Heart right ventricle (tissue), 16 donors: ENCODE data around the gene RSPO4. TPM values are rescaled to one million over a fixed set of nuclear protein-coding genes. Genes with fewer than 3 reads are reported as not detected.
"Not testable (repeated sequence)": the region's sequence is repeated elsewhere in the genome, so short reads cannot be mapped to it uniquely, and the experiment has no call there.

Source experiments
- ATAC-seq, 8 donors: fragments of 200-7000 bp; cut with Tn5 transposase; one replicate each; pipeline ENCODE4 v1.9.1; 2020; ENCODE audit warnings: mild to moderate bottlenecking in 8 of 8, moderate library complexity in 8 of 8, moderate number of reproducible peaks in 1 of 8
- DNase-seq, 2 donors: peaks; one replicate each; pipeline ENCODE4 v3.0.0-alpha.2; 2020
- H3K27ac ChIP-seq, 10 donors: fragments of 200-600 bp; sonication (generic) in 2 of 10; one replicate each; pipeline versions ENCODE4 v1.5.0 to v1.8.0; 2020 to 2022; ENCODE audit warnings: mild to moderate bottlenecking in 3 of 10
- H3K27me3 ChIP-seq, 7 donors: fragments of 200-600 bp; one replicate each; pipeline ENCODE4 v1.8.0; 2021 to 2022; ENCODE audit warnings: mild to moderate bottlenecking in 2 of 7
- H3K36me3 ChIP-seq, 9 donors: fragments of 200-600 bp; sonication (generic) in 1 of 9; one replicate each; pipeline versions ENCODE4 v1.5.0 to v1.8.0; 2020 to 2022; ENCODE audit warnings: mild to moderate bottlenecking in 2 of 9
- H3K4me1 ChIP-seq, 9 donors: fragments of 200-600 bp; sonication (generic) in 1 of 9; one replicate each; pipeline versions ENCODE4 v1.5.0 to v1.8.0; 2020 to 2022; ENCODE audit warnings: mild to moderate bottlenecking in 4 of 9
- H3K4me3 ChIP-seq, 10 donors: fragments of 200-600 bp; sonication (generic) in 2 of 10; one replicate each; pipeline versions ENCODE4 v1.5.0 to v1.8.0; 2020 to 2022; ENCODE audit warnings: mild to moderate bottlenecking in 7 of 10, moderate library complexity in 2 of 10
- H3K9me3 ChIP-seq, 11 donors: fragments of 200-600 bp in 10 of 11; sonication (generic) in 2 of 11; one replicate each; pipeline versions ENCODE4 v1.5.0 to v1.8.0; 2013 to 2022; ENCODE audit warnings: mild to moderate bottlenecking in 2 of 11, control low read depth in 1 of 11, moderate library complexity in 1 of 11
- CTCF ChIP-seq, 9 donors: fragments of 200-600 bp; sonication (generic) in 2 of 9; IDR thresholded peaks; one replicate each; pipeline versions ENCODE4 v1.5.0 to v1.8.0; 2021 to 2022; ENCODE audit warnings: antibody characterized with exemption in 9 of 9, mild to moderate bottlenecking in 5 of 9, moderate library complexity in 1 of 9
- WGBS, 2 donors: extraction: QIAGEN DNeasy Blood & Tissue Kit; methylation state at CpG; one replicate each; pipeline ENCODE4 v1.1.7; 2013; ENCODE audit warnings: inconsistent platforms in 1 of 2; 5-methylcytosine and 5-hydroxymethylcytosine counted together
- intact Hi-C, 10 donors: fragments of 100-400 bp; cut with DNase I; formaldehyde crosslinking; loops; one replicate each; pipeline versions ENCODE4 v1.11.1 to v1.14.2; 2022
- polyA plus RNA-seq, 2 donors: library from polyadenylated mRNA; stranded (reverse); fragments of 200-250 nt; gene quantifications; one replicate each; pipeline ENCODE4 v1.2.3, GENCODE V29; 2013
- total RNA-seq, 10 donors: library from RNA; stranded (reverse); fragmentation: NEBNext Ultra II Directional in 3 of 10; extraction: Animal tissue kit (Norgen Biotek cat#: 25700) in 3 of 10; gene quantifications; one replicate each; pipeline versions ENCODE4 v1.2.1 to v1.2.4, GENCODE V29; 2021 to 2023
- donor health status: Arrhythmogenic right ventricular cardiomyopathy.
- donor health status: ischemic (EF 13 %, LVEDD 7.1; RV severe dilation, severe dysfunction).
- donor health status: healthy with polysubstance abuse.
- donor health status: DM: no; HTN: yes; CAD: no.
- donor health status: DM: no; HTN: no; CAD: no.
- donor health status: ischemic (EF 25% LVEDD 6.9; RV normal size, moderate dysfunction).
- donor health status: ischemic (EF 25% LVEDD 5.7; RV mildly dilated, moderate dysfunction).
- donor health status: healthy.
- donor health status: DM: yes; HTN: yes; CAD: no.
- donor health status: Ischemic cardiomyopathy.
- donor health status: ischemic (EF 35%, LVEDD 5.7; RV mildly dilated, moderate dysfunction).
- donor health status: nonischemic (EF 11% LVEDD 7.7; RV severe dilation, severe dysfunction).
- donor health status: DM: yes; HTN: yes; CAD: no.
- donor health status: PGD.
- donor health status: ischemic (EF 29% LVEDD 5.4; RV normal size, mild dysfunction).
- donor health status: nonischemic (EF 23%, LVEDD 6.1; RV moderate dilation, normal function).

Gene RSPO4
- total and polyA plus RNA-seq, 12 donors = 0.07 to 0.61 TPM; not detected in 10

- WGBS, 2 donors = 74 to 76% methylated on average over 6 of the region's 6 CpGs
- Histone ChIP-seq H3K27me3 (peaks cover 0 to 37% (median 0%) of the 10 kb centered on the region in 7 donors), H3K4me1 (peaks cover 0 to 8% (median 0%) of the 10 kb centered on the region in 9 donors), H3K27ac (no peak overlapping the region), H3K9me3 (no peaks in the 10 kb centered on the region), H3K36me3 (no peaks in the 10 kb centered on the region), H3K4me3 (no peak overlapping the region)
- intact Hi-C loops = no loop called here
- TF ChIP-seq CTCF (IDR thresholded peaks at IDR 0.05) = no peak
- DNase-seq (no peak), ATAC-seq (peak in 1 of 8 donors; percentile 25)
Measured at GRCh38 chr20:1033751-1034414, 31.8 kb upstream of the RSPO4 start.

GRCh38 chr20:1029980-1030379 lies 27.9 kb upstream of the RSPO4 start:
- Histone ChIP-seq H3K27ac (no peak overlapping the region), H3K27me3 (peaks cover 0 to 46% (median 0%) of the 10 kb centered on the region in 7 donors), H3K4me3 (no peak overlapping the region), H3K4me1 (peaks cover 0 to 8% (median 0%) of the 10 kb centered on the region in 9 donors), H3K9me3 (peaks cover 0 to 3% (median 0%) of the 10 kb centered on the region in 11 donors), H3K36me3 (no peaks in the 10 kb centered on the region)
- intact Hi-C loops = no loop called here
- TF ChIP-seq CTCF (IDR thresholded peaks at IDR 0.05) = no peak
- DNase-seq (no peak), ATAC-seq (no peak)
- 71 to 85% methylated on average over 7 of the region's 7 CpGs for WGBS, 2 donors

GRCh38 chr20:1026214-1026613 lies 24.1 kb upstream of the RSPO4 start:
- H3K4me3 ChIP-seq, H3K36me3 ChIP-seq, DNase-seq, intact Hi-C loops, ATAC-seq, H3K27ac ChIP-seq, H3K9me3 ChIP-seq, H3K4me1 ChIP-seq: not testable (repeated sequence)
- 67 to 74% methylated on average over 2 of the region's 2 CpGs for WGBS, 2 donors
- peaks cover 0 to 50% (median 0%) of the 10 kb centered on the region in 7 donors for H3K27me3 ChIP-seq

- TF ChIP-seq CTCF (IDR thresholded peaks at IDR 0.05) = no peak
- DNase-seq (no peak), ATAC-seq (no peak)
- Histone ChIP-seq H3K27me3 (peaks cover 0 to 39% (median 0%) of the 10 kb centered on the region in 7 donors), H3K4me3 (no peak overlapping the region), H3K36me3 (no peaks in the 10 kb centered on the region), H3K9me3 (peaks cover 0 to 3% (median 0%) of the 10 kb centered on the region in 11 donors), H3K27ac (no peak overlapping the region), H3K4me1 (no peaks in the 10 kb centered on the region)
- intact Hi-C loops = no loop called here
Measured at GRCh38 chr20:1022871-1023270, 20.8 kb upstream of the RSPO4 start.

- Histone ChIP-seq H3K27me3 (peaks cover 0 to 33% (median 0%) of the 10 kb centered on the region in 7 donors), H3K27ac (no peak overlapping the region), H3K9me3 (no peaks in the 10 kb centered on the region), H3K4me1 (no peaks in the 10 kb centered on the region), H3K36me3 (no peaks in the 10 kb centered on the region), H3K4me3 (no peak overlapping the region)
- TF ChIP-seq CTCF (IDR thresholded peaks at IDR 0.05) = no peak
- intact Hi-C loops = no loop called here
- 81% methylated on average over 5 of the region's 5 CpGs for WGBS, 2 donors
- ATAC-seq = no peak
- DNase-seq = no peak
Measured at GRCh38 chr20:1020614-1021013, 18.5 kb upstream of the RSPO4 start.
